Activated naive CD8-positive, alpha-beta T cell treated with anti-CD3 and anti-CD28 coated beads for 36 hours (primary cell): ENCODE measurements around the gene OR52M1. TPM values are rescaled to one million over a fixed set of nuclear protein-coding genes. Genes with fewer than 3 reads are reported as not detected.

ENCODE experiments used
- DNase-seq: peaks from one replicate; pipeline ENCODE4 v3.0.0; 2021
- H3K27ac Mint-ChIP-seq: one replicate; pipeline ENCODE4 v1.8.0; 2022; ENCODE audit warnings: mild to moderate bottlenecking, moderate library complexity, mixed read lengths
- H3K27me3 Mint-ChIP-seq: one replicate; pipeline ENCODE4 v1.8.0; 2022; ENCODE audit warnings: mild to moderate bottlenecking, mixed read lengths
- H3K36me3 Mint-ChIP-seq: one replicate; pipeline ENCODE4 v1.8.0; 2021; ENCODE audit warnings: mild to moderate bottlenecking, mixed read lengths
- H3K4me1 Mint-ChIP-seq: one replicate; pipeline ENCODE4 v1.8.0; 2021; ENCODE audit warnings: mixed read lengths
- H3K4me3 Mint-ChIP-seq: one replicate; pipeline ENCODE4 v1.8.0; 2022; ENCODE audit warnings: mild to moderate bottlenecking, moderate library complexity, mixed read lengths
- H3K9me3 Mint-ChIP-seq: one replicate; pipeline ENCODE4 v1.8.0; 2022; ENCODE audit warnings: mixed read lengths
- total RNA-seq, 2 experiments: library from RNA; stranded (reverse); gene quantifications; one replicate each; pipeline ENCODE4 v1.2.3, GENCODE V29; 2021

OR52M1 gene
- total RNA-seq, 2 experiments from 2014 or later, result not detected

- no peak overlapping the region for H3K27ac Mint-ChIP-seq
- no peak overlapping the region for H3K4me3 Mint-ChIP-seq
- H3K36me3 Mint-ChIP-seq, result no peaks in the 10 kb centered on the region
- DNase-seq, result no peak
- peaks cover 13% of the 10 kb centered on the region for H3K27me3 Mint-ChIP-seq
- H3K4me1 Mint-ChIP-seq, result peaks cover 3% of the 10 kb centered on the region
- no peaks in the 10 kb centered on the region for H3K9me3 Mint-ChIP-seq
These were observed 1.9 kb downstream of the OR52M1 start for GRCh38 chr11:4546878-4547277.

GRCh38 chr11:4547416-4547815 lies 2.4 kb downstream of the OR52M1 start:
- Mint-ChIP-seq H3K27me3 (peaks cover 13% of the 10 kb centered on the region), H3K4me3 (no peak overlapping the region), H3K27ac (no peak overlapping the region), H3K4me1 (peaks cover 3% of the 10 kb centered on the region), H3K36me3 (no peaks in the 10 kb centered on the region), H3K9me3 (no peaks in the 10 kb centered on the region)
- no peak for DNase-seq

- Mint-ChIP-seq H3K4me3 (no peak overlapping the region), H3K36me3 (no peaks in the 10 kb centered on the region), H3K27me3 (peaks cover 17% of the 10 kb centered on the region), H3K27ac (no peak overlapping the region), H3K9me3 (no peaks in the 10 kb centered on the region), H3K4me1 (no peaks in the 10 kb centered on the region)
- no peak for DNase-seq
These were observed 6.5 kb downstream of the OR52M1 start for GRCh38 chr11:4551346-4551979.

- Mint-ChIP-seq H3K4me3 (no peak overlapping the region), H3K36me3 (no peaks in the 10 kb centered on the region), H3K27me3 (peaks cover 24% of the 10 kb centered on the region), H3K27ac (no peak overlapping the region), H3K9me3 (peaks cover 13% of the 10 kb centered on the region), H3K4me1 (no peaks in the 10 kb centered on the region)
- DNase-seq, result no peak
These were observed 14.8 kb downstream of the OR52M1 start for GRCh38 chr11:4559527-4560440.

GRCh38 chr11:4560467-4560866 lies 15.5 kb downstream of the OR52M1 start:
- Mint-ChIP-seq H3K27ac (no peak overlapping the region), H3K27me3 (peaks cover 24% of the 10 kb centered on the region), H3K4me3 (no peak overlapping the region), H3K4me1 (no peaks in the 10 kb centered on the region), H3K36me3 (no peaks in the 10 kb centered on the region), H3K9me3 (peaks cover 13% of the 10 kb centered on the region)
- DNase-seq, result no peak

GRCh38 chr11:4565371-4565770 lies 20.4 kb downstream of the OR52M1 start:
- peaks cover 10% of the 10 kb centered on the region for H3K27me3 Mint-ChIP-seq
- H3K4me1 Mint-ChIP-seq, result no peaks in the 10 kb centered on the region
- peaks cover 13% of the 10 kb centered on the region for H3K9me3 Mint-ChIP-seq
- no peak for DNase-seq
- no peak overlapping the region for H3K27ac Mint-ChIP-seq
- no peaks in the 10 kb centered on the region for H3K36me3 Mint-ChIP-seq
- no peak overlapping the region for H3K4me3 Mint-ChIP-seq

- H3K4me1 Mint-ChIP-seq, result no peaks in the 10 kb centered on the region
- no peak overlapping the region for H3K4me3 Mint-ChIP-seq
- H3K27ac Mint-ChIP-seq, result no peak overlapping the region
- no peaks in the 10 kb centered on the region for H3K27me3 Mint-ChIP-seq
- H3K9me3 Mint-ChIP-seq, result peaks cover 5% of the 10 kb centered on the region
- DNase-seq, result no peak
- H3K36me3 Mint-ChIP-seq, result no peaks in the 10 kb centered on the region
These were observed 24.1 kb downstream of the OR52M1 start for GRCh38 chr11:4569075-4569474.

- peaks cover 31% of the 10 kb centered on the region for H3K27me3 Mint-ChIP-seq
- no peak overlapping the region for H3K4me3 Mint-ChIP-seq
- no peak overlapping the region for H3K27ac Mint-ChIP-seq
- no peak for DNase-seq
- H3K36me3 Mint-ChIP-seq, result no peaks in the 10 kb centered on the region
- H3K9me3 Mint-ChIP-seq, result no peaks in the 10 kb centered on the region
- peaks cover 6% of the 10 kb centered on the region for H3K4me1 Mint-ChIP-seq
These were observed 31.9 kb downstream of the OR52M1 start for GRCh38 chr11:4576880-4577279.

GRCh38 chr11:4577761-4578160 lies 32.8 kb downstream of the OR52M1 start:
- no peaks in the 10 kb centered on the region for H3K9me3 Mint-ChIP-seq
- DNase-seq, result no peak
- H3K4me3 Mint-ChIP-seq, result no peak overlapping the region
- H3K36me3 Mint-ChIP-seq, result no peaks in the 10 kb centered on the region
- peaks cover 36% of the 10 kb centered on the region for H3K27me3 Mint-ChIP-seq
- peaks cover 6% of the 10 kb centered on the region for H3K4me1 Mint-ChIP-seq
- H3K27ac Mint-ChIP-seq, result no peak overlapping the region

- H3K9me3 Mint-ChIP-seq, result no peaks in the 10 kb centered on the region
- no peak overlapping the region for H3K27ac Mint-ChIP-seq
- peaks cover 6% of the 10 kb centered on the region for H3K4me1 Mint-ChIP-seq
- peaks cover 41% of the 10 kb centered on the region for H3K27me3 Mint-ChIP-seq
- H3K36me3 Mint-ChIP-seq, result no peaks in the 10 kb centered on the region
- no peak overlapping the region for H3K4me3 Mint-ChIP-seq
- DNase-seq, result no peak
These were observed 33.6 kb downstream of the OR52M1 start for GRCh38 chr11:4578624-4579023.

- H3K27me3 Mint-ChIP-seq, result peaks cover 43% of the 10 kb centered on the region
- peaks cover 6% of the 10 kb centered on the region for H3K4me1 Mint-ChIP-seq
- H3K9me3 Mint-ChIP-seq, result no peaks in the 10 kb centered on the region
- no peak for DNase-seq
- no peaks in the 10 kb centered on the region for H3K36me3 Mint-ChIP-seq
- H3K27ac Mint-ChIP-seq, result no peak overlapping the region
- no peak overlapping the region for H3K4me3 Mint-ChIP-seq
These were observed 35.1 kb downstream of the OR52M1 start for GRCh38 chr11:4580124-4580523.

- Mint-ChIP-seq H3K36me3 (no peaks in the 10 kb centered on the region), H3K4me1 (no peaks in the 10 kb centered on the region), H3K27me3 (peaks cover 36% of the 10 kb centered on the region), H3K4me3 (no peak within 1 kb of the TSS), H3K9me3 (no peaks in the 10 kb centered on the region), H3K27ac (no peak within 1 kb of the TSS)
- no peak for DNase-seq
These were observed 36.5 kb downstream of the OR52M1 start, which contains the start of gene OR52I2 for GRCh38 chr11:4581443-4581842. TSS of gene OR52I2 (plus strand) at chr11:4581743.

GRCh38 chr11:4589017-4589416 lies 44.0 kb downstream of the OR52M1 start:
- Mint-ChIP-seq H3K27me3 (peaks cover 6% of the 10 kb centered on the region), H3K27ac (no peak overlapping the region), H3K4me3 (no peak overlapping the region), H3K36me3 (peaks cover 2% of the 10 kb centered on the region), H3K9me3 (no peaks in the 10 kb centered on the region), H3K4me1 (no peaks in the 10 kb centered on the region)
- no peak for DNase-seq

- Mint-ChIP-seq H3K9me3 (no peaks in the 10 kb centered on the region), H3K27ac (no peak within 1 kb of the TSS), H3K4me1 (no peaks in the 10 kb centered on the region), H3K4me3 (no peak within 1 kb of the TSS), H3K27me3 (no peaks in the 10 kb centered on the region), H3K36me3 (peaks cover 9% of the 10 kb centered on the region)
- DNase-seq, result no peak
These were observed 48.7 kb downstream of the OR52M1 start, which contains the start of gene OR52I1 for GRCh38 chr11:4593739-4594138. TSS of gene OR52I1 (plus strand) at chr11:4594039. CDS start at chr11:4594039, 0 bp downstream.
